K562 (cell line): Measurements from ENCODE around the gene TMPRSS9. TPM values are rescaled to one million over a fixed set of nuclear protein-coding genes. Genes with fewer than 3 reads are reported as not detected.

ENCODE experiments used
- JUNB ChIP-seq: fragments of 450-650 bp; formaldehyde crosslinking; conservative IDR thresholded peaks from 2 replicates; pipeline ENCODE4 v1.4.0; 2020; ENCODE audit warnings: mild to moderate bottlenecking
- MGA ChIP-seq: fragments of 450-650 bp; IDR thresholded peaks from 2 replicates; pipeline ENCODE4 v1.6.1; 2016; ENCODE audit warnings: mild to moderate bottlenecking, moderate library complexity
- NBN ChIP-seq: fragments of 450-650 bp; IDR thresholded peaks from 2 replicates; pipeline ENCODE4 v1.6.1; 2016; ENCODE audit warnings: low read depth, mild to moderate bottlenecking
- RBM14 ChIP-seq: fragments of 200-400 bp; formaldehyde crosslinking; IDR thresholded peaks from 2 replicates; pipeline ENCODE4 v1.6.1; 2018; ENCODE audit warnings: low read depth, mild to moderate bottlenecking, low read length, moderate library complexity, borderline replicate concordance; ENCODE audit not compliant: insufficient read depth
- SRSF7 ChIP-seq: fragments of 200-400 bp; formaldehyde crosslinking; optimal IDR thresholded peaks from 2 replicates; pipeline ENCODE3; 2017; ENCODE audit warnings: mild to moderate bottlenecking, low read depth, low read length
- ZBTB7A ChIP-seq: IDR thresholded peaks from 2 replicates; pipeline ENCODE4 v1.6.1; 2011; ENCODE audit warnings: low read depth, mild to moderate bottlenecking, low read length, moderate library complexity, borderline replicate concordance; ENCODE audit not compliant: control insufficient read depth
- ZKSCAN1 ChIP-seq: fragments of 150-350 bp; IDR thresholded peaks from 2 replicates; pipeline ENCODE4 v1.6.1; 2016; ENCODE audit warnings: low read depth, low read length
- ZNF23 ChIP-seq: fragments of 250-450 bp; sonication (Bioruptor Pico); IDR thresholded peaks from 2 replicates; pipeline ENCODE4 v1.4.0; 2020; ENCODE audit warnings: mild to moderate bottlenecking
- polyA plus RNA-seq, 8 experiments: library from polyadenylated mRNA; depleted of rRNA in 4 of 8; stranded (reverse) in 5 of 8; unstranded in 3 of 8; fragments of >200 nt; fragmentation: Nextera tagmentation in 2 of 8; fragmentation: Illumina TruSeq in 1 of 8; extraction: Ambion mirVana in 2 of 8; extraction: Trizol in 1 of 8; gene quantifications; 2 replicates each; pipeline versions ENCODE4 v1.2.1 to v1.2.3, GENCODE V29; 2011 to 2014; ENCODE audit warnings: inconsistent platforms in 1 of 8, missing spikeins in 1 of 8
- total RNA-seq, 7 experiments: library from RNA; depleted of rRNA in 6 of 7; stranded (reverse); fragments of >200 nt in 6 of 7; fragmentation: Illumina TruSeq in 2 of 7; extraction: Trizol in 2 of 7; gene quantifications; 2 replicates each; pipeline versions ENCODE4 v1.2.1 to v1.2.3, GENCODE V29; 2011 to 2021; ENCODE audit warnings: low replicate concordance in 1 of 7
- TF ChIP-seq, protein P1 (sequence below): IDR thresholded peaks from 2 replicates; pipeline ENCODE4 v1.6.1; 2012; ENCODE audit warnings: low read depth, low read length, improper control_type of control experiment, borderline replicate concordance
- TF ChIP-seq, protein P2 (sequence below): sonication (generic); formaldehyde crosslinking; IDR thresholded peaks from 2 replicates; pipeline ENCODE4 v1.8.1; 2023; ENCODE audit warnings: mild to moderate bottlenecking, missing genetic modification reagents

The TMPRSS9 gene
- total and polyA plus RNA-seq, 9 of the 15 experiments (the other 6 are each of a cell fraction or from before 2014, with no cell fraction given): 0.01 to 0.03 TPM; not detected in 7

- TF ChIP-seq MGA (peak; percentile 90), SRSF7 (no peak), JUNB (CRISPR knock-in tag) (no peak), ZNF23 (CRISPR knock-in tag) (no peak), RBM14 (0 out of 2 replicates have a peak, but pooled peaks have one; percentile 83), NBN (no peak), ZBTB7A (no peak; the same call in none of the 2 replicates), ZKSCAN1 (no peak)
- TF ChIP-seq, protein P1, sequence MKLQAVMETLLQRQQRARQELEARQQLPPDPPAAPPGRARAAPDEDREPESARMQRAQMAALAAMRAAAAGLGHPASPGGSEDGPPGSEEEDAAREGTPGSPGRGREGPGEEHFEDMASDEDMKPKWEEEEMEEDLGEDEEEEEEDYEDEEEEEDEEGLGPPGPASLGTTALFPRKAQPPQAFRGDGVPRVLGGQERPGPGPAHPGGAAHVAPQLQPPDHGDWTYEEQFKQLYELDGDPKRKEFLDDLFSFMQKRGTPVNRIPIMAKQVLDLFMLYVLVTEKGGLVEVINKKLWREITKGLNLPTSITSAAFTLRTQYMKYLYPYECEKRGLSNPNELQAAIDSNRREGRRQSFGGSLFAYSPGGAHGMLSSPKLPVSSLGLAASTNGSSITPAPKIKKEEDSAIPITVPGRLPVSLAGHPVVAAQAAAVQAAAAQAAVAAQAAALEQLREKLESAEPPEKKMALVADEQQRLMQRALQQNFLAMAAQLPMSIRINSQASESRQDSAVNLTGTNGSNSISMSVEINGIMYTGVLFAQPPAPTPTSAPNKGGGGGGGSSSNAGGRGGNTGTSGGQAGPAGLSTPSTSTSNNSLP: no peak
- TF ChIP-seq, protein P2, sequence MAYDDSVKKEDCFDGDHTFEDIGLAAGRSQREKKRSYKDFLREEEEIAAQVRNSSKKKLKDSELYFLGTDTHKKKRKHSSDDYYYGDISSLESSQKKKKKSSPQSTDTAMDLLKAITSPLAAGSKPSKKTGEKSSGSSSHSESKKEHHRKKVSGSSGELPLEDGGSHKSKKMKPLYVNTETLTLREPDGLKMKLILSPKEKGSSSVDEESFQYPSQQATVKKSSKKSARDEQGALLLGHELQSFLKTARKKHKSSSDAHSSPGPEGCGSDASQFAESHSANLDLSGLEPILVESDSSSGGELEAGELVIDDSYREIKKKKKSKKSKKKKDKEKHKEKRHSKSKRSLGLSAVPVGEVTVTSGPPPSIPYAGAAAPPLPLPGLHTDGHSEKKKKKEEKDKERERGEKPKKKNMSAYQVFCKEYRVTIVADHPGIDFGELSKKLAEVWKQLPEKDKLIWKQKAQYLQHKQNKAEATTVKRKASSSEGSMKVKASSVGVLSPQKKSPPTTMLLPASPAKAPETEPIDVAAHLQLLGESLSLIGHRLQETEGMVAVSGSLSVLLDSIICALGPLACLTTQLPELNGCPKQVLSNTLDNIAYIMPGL (CRISPR knock-in tag): peak; percentile 36
These were observed 66.8 kb downstream of the TMPRSS9 start (continued) for GRCh38 chr19:2426611-2427428.
